Psoas muscle (tissue), 8 donors: ENCODE data around the gene TUFT1. TPM values are rescaled to one million over a fixed set of nuclear protein-coding genes. Genes with fewer than 3 reads are reported as not detected.
A peak's percentile ranks its signal among the peaks of the same experiment; 100 is the strongest.
"Not testable (repeated sequence)": the region's sequence is repeated elsewhere in the genome, so short reads cannot be mapped to it uniquely, and the experiment has no call there.

ENCODE experiments used
- ATAC-seq, 4 donors: fragments of 200-7000 bp; cut with Tn5 transposase; one replicate each; pipeline ENCODE4 v1.9.1; 2020; ENCODE audit warnings: moderate library complexity in 3 of 4, mild to moderate bottlenecking in 2 of 4
- DNase-seq, 2 donors: peaks; one replicate each; pipeline ENCODE4 v3.0.0-alpha.2; 2020
- H3K27ac ChIP-seq: fragments of 200-600 bp; one replicate; pipeline ENCODE4 v1.8.0; 2022
- H3K27me3 ChIP-seq, 3 donors: fragments of 200-600 bp in 1 of 3; one replicate each; pipeline versions ENCODE4 v1.6.1 to v1.8.0; 2013 to 2022; ENCODE audit warnings: low read length in 2 of 3, mild to moderate bottlenecking in 2 of 3, moderate library complexity in 1 of 3; ENCODE audit not compliant: insufficient read depth in 3 of 3
- H3K36me3 ChIP-seq, 2 donors: fragments of 200-600 bp in 1 of 2; one replicate each; pipeline versions ENCODE4 v1.6.1 to v1.8.0; 2013 to 2022; ENCODE audit warnings: low read depth in 1 of 2, mild to moderate bottlenecking in 1 of 2, moderate library complexity in 1 of 2; ENCODE audit not compliant: insufficient read depth in 1 of 2
- H3K4me1 ChIP-seq: fragments of 200-600 bp; one replicate; pipeline ENCODE4 v1.8.0; 2022
- H3K4me3 ChIP-seq: fragments of 200-600 bp; one replicate; pipeline ENCODE4 v1.8.0; 2022; ENCODE audit warnings: mild to moderate bottlenecking
- H3K9me3 ChIP-seq: fragments of 200-600 bp; one replicate; pipeline ENCODE4 v1.8.0; 2022
- WGBS, 3 donors: extraction: QIAGEN DNeasy Blood & Tissue Kit; methylation state at CpG; one replicate each; pipeline versions ENCODE4 v1.1.6 to v1.1.7; 2013; 5-methylcytosine and 5-hydroxymethylcytosine counted together
- intact Hi-C, 2 donors: fragments of 100-400 bp; cut with DNase I; formaldehyde crosslinking; loops; one replicate each; pipeline versions ENCODE4 v1.11.0 to v1.14.2; 2022
- polyA plus RNA-seq, 3 donors: library from polyadenylated mRNA; stranded (reverse); fragments of 200-250 nt; gene quantifications; one replicate each; pipeline ENCODE4 v1.2.3, GENCODE V29; 2013
- total RNA-seq, 4 donors: library from RNA; stranded (reverse); fragmentation: NEBNext Ultra II Directional in 2 of 4; extraction: Animal tissue kit (Norgen Biotek cat#: 25700) in 2 of 4; gene quantifications; one replicate each; pipeline versions ENCODE4 v1.2.1 to v1.2.4, GENCODE V29; 2021 to 2023
- TF ChIP-seq, protein P1 (sequence below): fragments of 200-600 bp; IDR thresholded peaks from one replicate; pipeline ENCODE4 v1.8.0; 2022; ENCODE audit warnings: antibody characterized with exemption
- donor health status: healthy with polysubstance abuse.
- donor health status: DM: no; HTN: no; CAD: no; lungs with moderate emphysema.
- donor health status: Bipolar disorder and iron deficiency.
- donor health status: healthy.
- donor health status: DM: yes; HTN: yes; CAD: no.
- donor health status: DM: no; HTN: no; CAD: no.
- donor health status: DM: no; HTN: no; CAD: no.
- donor health status: DM: yes; HTN: yes; CAD: no.

Gene TUFT1
- total and polyA plus RNA-seq, 7 donors, result 0.86 to 5.3 (median 1.2) TPM

DNA sequence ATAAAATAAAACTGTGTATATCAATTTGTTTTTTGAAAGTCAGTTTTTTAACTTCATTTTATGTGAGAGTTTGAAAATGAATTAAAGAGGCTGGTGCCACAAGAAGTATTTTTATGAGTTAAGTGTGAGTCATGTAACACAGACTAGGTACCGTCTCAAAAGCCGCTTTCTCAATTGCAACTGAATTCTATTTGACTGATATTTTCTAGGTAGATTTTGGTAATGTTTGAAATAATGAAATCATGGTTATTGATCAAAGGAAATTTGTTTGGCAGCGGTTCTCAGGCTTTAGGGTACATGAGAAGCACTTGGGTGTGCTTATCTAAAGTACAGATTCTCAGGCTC lies 76.4 kb downstream of the TUFT1 start:
- intact Hi-C loops, result loop anchor here in 1 of 2 donors (10.0 kb wide), 1 partner anchor 48 kb away; no protein-coding TSS in a partner anchor
- Histone ChIP-seq H3K4me3 (no peak overlapping the region), H3K9me3 (no peaks in the 10 kb centered on the region), H3K36me3 (peaks cover 0 to 6% of the 10 kb centered on the region in 2 donors), H3K4me1 (peaks cover 53% of the 10 kb centered on the region), H3K27ac (no peak overlapping the region), H3K27me3 (no peaks in the 10 kb centered on the region)
- 85 to 96% (median 90%) methylated on average over 3 of the region's 3 CpGs for WGBS, 3 donors
- ATAC-seq (no peak), DNase-seq (no peak)
- TF ChIP-seq, protein P1, sequence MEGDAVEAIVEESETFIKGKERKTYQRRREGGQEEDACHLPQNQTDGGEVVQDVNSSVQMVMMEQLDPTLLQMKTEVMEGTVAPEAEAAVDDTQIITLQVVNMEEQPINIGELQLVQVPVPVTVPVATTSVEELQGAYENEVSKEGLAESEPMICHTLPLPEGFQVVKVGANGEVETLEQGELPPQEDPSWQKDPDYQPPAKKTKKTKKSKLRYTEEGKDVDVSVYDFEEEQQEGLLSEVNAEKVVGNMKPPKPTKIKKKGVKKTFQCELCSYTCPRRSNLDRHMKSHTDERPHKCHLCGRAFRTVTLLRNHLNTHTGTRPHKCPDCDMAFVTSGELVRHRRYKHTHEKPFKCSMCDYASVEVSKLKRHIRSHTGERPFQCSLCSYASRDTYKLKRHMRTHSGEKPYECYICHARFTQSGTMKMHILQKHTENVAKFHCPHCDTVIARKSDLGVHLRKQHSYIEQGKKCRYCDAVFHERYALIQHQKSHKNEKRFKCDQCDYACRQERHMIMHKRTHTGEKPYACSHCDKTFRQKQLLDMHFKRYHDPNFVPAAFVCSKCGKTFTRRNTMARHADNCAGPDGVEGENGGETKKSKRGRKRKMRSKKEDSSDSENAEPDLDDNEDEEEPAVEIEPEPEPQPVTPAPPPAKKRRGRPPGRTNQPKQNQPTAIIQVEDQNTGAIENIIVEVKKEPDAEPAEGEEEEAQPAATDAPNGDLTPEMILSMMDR, result no peak

DNA sequence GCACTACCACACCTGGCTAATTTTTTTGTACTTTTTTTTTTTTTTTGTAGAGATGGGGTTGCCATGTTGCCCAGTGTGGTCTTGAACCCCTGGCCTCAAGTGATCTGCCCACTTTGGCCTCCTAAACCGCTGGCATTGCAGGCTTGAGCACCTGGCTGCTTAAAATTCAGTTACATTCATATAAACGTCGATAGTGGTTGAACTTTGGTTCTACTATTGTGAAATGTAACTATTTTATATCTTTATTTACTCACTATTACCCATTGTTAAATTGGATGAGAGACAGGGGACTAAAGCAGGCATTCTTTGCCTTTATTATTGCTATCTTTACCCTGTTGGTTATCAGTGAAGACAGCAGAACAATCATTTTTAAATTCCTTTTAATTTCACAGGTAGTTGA lies 77.9 kb downstream of the TUFT1 start:
- 85 to 89% (median 88%) methylated on average over 3 of the region's 3 CpGs for WGBS, 3 donors
- H3K27me3 ChIP-seq, result no peaks in the 10 kb centered on the region
- DNase-seq (no peak), ATAC-seq (no peak)
- no peak overlapping the region for H3K4me3 ChIP-seq
- TF ChIP-seq, protein P1, result no peak
- H3K36me3 ChIP-seq, result peaks cover 0 to 6% of the 10 kb centered on the region in 2 donors
- H3K4me1 ChIP-seq, result peaks cover 54% of the 10 kb centered on the region
- no peaks in the 10 kb centered on the region for H3K9me3 ChIP-seq
- intact Hi-C loops, result loop anchor here in 1 of 2 donors (10.0 kb wide), 1 partner anchor 47 kb away; no protein-coding TSS in a partner anchor
- no peak overlapping the region for H3K27ac ChIP-seq

DNA sequence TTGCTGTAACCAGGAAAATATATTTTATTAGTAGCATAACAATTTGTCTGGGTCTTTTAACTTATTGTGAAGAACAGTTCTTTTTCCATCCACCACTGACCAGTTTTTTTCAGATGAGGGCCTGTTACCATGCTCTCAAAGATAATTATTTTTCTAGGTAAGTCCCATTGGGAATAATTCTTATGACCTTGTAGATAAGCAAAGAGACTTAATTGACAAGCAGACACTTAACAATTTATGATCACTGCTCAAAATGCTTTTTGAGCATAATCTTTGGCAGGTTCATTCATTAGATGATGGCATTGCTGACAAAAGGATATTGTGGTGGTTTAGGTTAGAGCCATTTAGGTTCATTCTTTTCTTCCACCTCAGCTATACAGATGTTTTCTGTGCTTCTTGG lies 78.4 kb downstream of the TUFT1 start:
- no peaks in the 10 kb centered on the region for H3K9me3 ChIP-seq
- H3K4me1 ChIP-seq, result peaks cover 49% of the 10 kb centered on the region
- H3K27me3 ChIP-seq, result no peaks in the 10 kb centered on the region
- DNase-seq, result no peak
- intact Hi-C loops, result loop anchor here in 1 of 2 donors (10.0 kb wide), 1 partner anchor 46 kb away; no protein-coding TSS in a partner anchor
- TF ChIP-seq, protein P1, result no peak
- no peak overlapping the region for H3K4me3 ChIP-seq
- no peak overlapping the region for H3K27ac ChIP-seq
- peaks cover 0 to 6% of the 10 kb centered on the region in 2 donors for H3K36me3 ChIP-seq
- no peak for ATAC-seq

DNA sequence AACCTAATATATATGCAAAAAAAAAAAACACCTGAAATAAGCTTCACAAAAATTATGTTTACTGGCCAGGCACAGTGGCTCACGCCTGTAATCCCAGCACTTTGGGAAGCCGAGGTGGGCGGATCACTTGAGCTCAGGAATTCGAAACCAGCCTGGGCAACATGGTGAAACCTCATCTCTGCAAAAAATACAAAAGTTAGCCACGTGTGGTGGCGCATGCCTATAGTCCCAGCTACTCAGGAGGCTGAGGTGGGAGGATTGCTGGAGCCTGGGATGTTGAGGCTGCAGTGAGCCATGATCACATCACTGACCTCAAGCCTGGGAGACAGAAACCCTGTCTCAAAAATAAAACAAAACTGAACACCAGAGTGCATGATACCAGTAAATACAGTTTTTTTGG lies 78.9 kb downstream of the TUFT1 start:
- H3K27ac ChIP-seq, result peak overlapping the region; percentile 75
- intact Hi-C loops, result loop anchor here in 1 of 2 donors (10.0 kb wide), 1 partner anchor 46 kb away; no protein-coding TSS in a partner anchor
- not testable (repeated sequence) for H3K4me3 ChIP-seq, H3K36me3 ChIP-seq, H3K9me3 ChIP-seq, ATAC-seq, H3K27me3 ChIP-seq, DNase-seq
- 63 to 84% (median 69%) methylated on average over 6 of the region's 6 CpGs for WGBS, 3 donors
- H3K4me1 ChIP-seq, result peaks cover 44% of the 10 kb centered on the region

DNA sequence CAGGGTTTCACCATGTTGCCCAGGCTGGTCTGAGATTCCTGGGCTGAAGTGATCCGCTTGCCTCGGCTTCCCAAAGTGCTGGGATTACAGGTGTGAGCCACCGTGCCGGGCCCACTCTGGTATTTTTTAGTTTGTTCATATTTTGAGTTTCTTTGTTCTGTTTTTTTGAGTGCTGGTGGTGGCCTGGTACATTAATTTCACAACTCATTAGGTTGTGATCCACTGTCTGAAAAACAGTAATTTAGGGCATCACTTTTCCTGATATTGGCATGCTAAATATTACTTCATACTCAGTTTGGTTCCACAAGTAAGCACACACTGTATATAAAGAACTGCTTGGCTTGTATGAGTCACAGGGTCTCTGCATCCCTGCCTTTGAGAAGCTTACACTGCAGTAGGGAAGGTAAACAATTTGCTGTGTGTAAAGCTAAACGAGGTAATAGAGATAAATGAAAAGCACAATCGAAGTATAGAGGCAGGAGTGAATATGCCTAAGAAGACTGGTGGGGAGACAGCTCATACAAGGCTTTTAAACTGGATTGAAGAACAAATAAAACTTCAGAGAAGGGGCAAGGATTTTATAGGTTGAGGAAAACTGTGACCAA lies 79.5 kb downstream of the TUFT1 start:
- H3K4me1 ChIP-seq, result peaks cover 39% of the 10 kb centered on the region
- peaks cover 0 to 6% of the 10 kb centered on the region in 2 donors for H3K36me3 ChIP-seq
- ATAC-seq, result peak; percentile 62 to 82 (median 78)
- TF ChIP-seq, protein P1, result no peak
- 64 to 77% (median 71%) methylated on average over 6 of the region's 6 CpGs for WGBS, 3 donors
- peak overlapping the region; percentile 45 for H3K4me3 ChIP-seq
- DNase-seq, result no peak
- peak overlapping the region; percentile 75 for H3K27ac ChIP-seq
- no peaks in the 10 kb centered on the region for H3K27me3 ChIP-seq
- H3K9me3 ChIP-seq, result no peaks in the 10 kb centered on the region
- intact Hi-C loops, result loop anchor here in 1 of 2 donors (10.0 kb wide), 1 partner anchor 45 kb away; no protein-coding TSS in a partner anchor
